Ovary (tissue), 9 donors: ENCODE measurements around the gene WDFY4. TPM values are rescaled to one million over a fixed set of nuclear protein-coding genes. Genes with fewer than 3 reads are reported as not detected.

ENCODE experiments used
- DNase-seq, 5 donors: peaks; one replicate each; pipeline ENCODE4 v3.0.0-alpha.2; 2019 to 2020
- H3K27ac ChIP-seq, 2 donors: fragments of 200-600 bp; one replicate each; pipeline versions ENCODE4 v1.5.1 to v1.8.0; 2019 to 2022
- H3K27me3 ChIP-seq: fragments of 200-600 bp; one replicate; pipeline ENCODE4 v1.8.0; 2022
- H3K36me3 ChIP-seq: fragments of 200-600 bp; sonication (generic); one replicate; pipeline ENCODE4 v1.5.1; 2019
- H3K4me1 ChIP-seq: one replicate; pipeline ENCODE4 v1.8.1; 2013; ENCODE audit warnings: mild to moderate bottlenecking, moderate library complexity; ENCODE audit not compliant: insufficient read depth
- H3K4me3 ChIP-seq: fragments of 200-600 bp; sonication (generic); one replicate; pipeline ENCODE4 v1.5.1; 2017
- H3K9me3 ChIP-seq, 2 donors: fragments of 200-600 bp in 1 of 2; sonication (generic) in 1 of 2; one replicate each; pipeline versions ENCODE4 v1.5.1 to v1.8.1; 2013 to 2019; ENCODE audit warnings: mild to moderate bottlenecking in 1 of 2, moderate library complexity in 1 of 2
- EP300 ChIP-seq: sonication (generic); formaldehyde crosslinking; IDR thresholded peaks from one replicate; pipeline ENCODE4 v1.6.1; 2017; ENCODE audit warnings: antibody characterized with exemption
- POLR2A ChIP-seq: fragments of 450-650 bp; IDR thresholded peaks from one replicate; pipeline ENCODE4 v1.6.1; 2017; ENCODE audit warnings: antibody characterized with exemption, mild to moderate bottlenecking, moderate library complexity
- WGBS, 3 donors: extraction: QIAGEN DNeasy Blood & Tissue Kit in 1 of 3; methylation state at CpG; one replicate each; pipeline versions ENCODE4 v1.1.5 to v1.1.7; 2013 to 2017; 5-methylcytosine and 5-hydroxymethylcytosine counted together
- intact Hi-C, 4 donors: fragments of 100-400 bp; cut with DNase I; formaldehyde crosslinking; loops; one replicate each; pipeline versions ENCODE4 v1.11.0 to v1.15.1; 2022 to 2023
- polyA plus RNA-seq, 2 donors: library from polyadenylated mRNA; stranded (reverse); fragments of 200-250 nt in 1 of 2; fragments of 350-450 nt in 1 of 2; fragmentation: Illumina TruSeq in 1 of 2; extraction: RNeasy Lipid Tissue Mini Kit (QIAGEN cat#74804) in 1 of 2; gene quantifications; one replicate each; pipeline ENCODE4 v1.2.3, GENCODE V29; 2013 to 2014
- total RNA-seq, 7 donors: library from RNA; depleted of rRNA in 2 of 7; stranded (reverse); fragments of >200 nt in 2 of 7; fragmentation: NEBNext Ultra II Directional in 3 of 7; extraction: Animal tissue kit (Norgen Biotek cat#: 25700) in 3 of 7; gene quantifications; one replicate each; pipeline versions ENCODE4 v1.1.0 to v1.2.4, GENCODE V29; 2016 to 2023
- TF ChIP-seq, protein P1 (sequence below), 3 donors: fragments of 450-650 bp in 2 of 3; fragments of 200-600 bp in 1 of 3; IDR thresholded peaks; one replicate each; pipeline versions ENCODE4 v1.5.1 to v1.8.0; 2016 to 2022; ENCODE audit warnings: antibody characterized with exemption in 3 of 3, mild to moderate bottlenecking in 1 of 3
- donor health status: DM: no; HTN: no; CAD: no; lungs with moderate emphysema.
- donor health status: DM: no; HTN: no; CAD: no.
- donor health status: Bipolar disorder and iron deficiency.
- donor health status: DM: yes; HTN: yes; CAD: no.
- donor health status: DM: no; HTN: no; CAD: no.
- donor health status: DM: yes; HTN: yes; CAD: no.

WDFY4 gene
- total and polyA plus RNA-seq, 9 donors = 0.54 to 4.2 (median 1.7) TPM

GRCh38 chr10:48926255-48926654, 241.6 kb downstream of the WDFY4 start:
- TF ChIP-seq EP300 (no peak), POLR2A (no peak)
- TF ChIP-seq, protein P1, sequence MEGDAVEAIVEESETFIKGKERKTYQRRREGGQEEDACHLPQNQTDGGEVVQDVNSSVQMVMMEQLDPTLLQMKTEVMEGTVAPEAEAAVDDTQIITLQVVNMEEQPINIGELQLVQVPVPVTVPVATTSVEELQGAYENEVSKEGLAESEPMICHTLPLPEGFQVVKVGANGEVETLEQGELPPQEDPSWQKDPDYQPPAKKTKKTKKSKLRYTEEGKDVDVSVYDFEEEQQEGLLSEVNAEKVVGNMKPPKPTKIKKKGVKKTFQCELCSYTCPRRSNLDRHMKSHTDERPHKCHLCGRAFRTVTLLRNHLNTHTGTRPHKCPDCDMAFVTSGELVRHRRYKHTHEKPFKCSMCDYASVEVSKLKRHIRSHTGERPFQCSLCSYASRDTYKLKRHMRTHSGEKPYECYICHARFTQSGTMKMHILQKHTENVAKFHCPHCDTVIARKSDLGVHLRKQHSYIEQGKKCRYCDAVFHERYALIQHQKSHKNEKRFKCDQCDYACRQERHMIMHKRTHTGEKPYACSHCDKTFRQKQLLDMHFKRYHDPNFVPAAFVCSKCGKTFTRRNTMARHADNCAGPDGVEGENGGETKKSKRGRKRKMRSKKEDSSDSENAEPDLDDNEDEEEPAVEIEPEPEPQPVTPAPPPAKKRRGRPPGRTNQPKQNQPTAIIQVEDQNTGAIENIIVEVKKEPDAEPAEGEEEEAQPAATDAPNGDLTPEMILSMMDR (IDR thresholded peaks at IDR 0.05) = no peak
- no peaks in the 10 kb centered on the region for H3K9me3 ChIP-seq
- intact Hi-C loops = no loop called here
- DNase-seq = no peak
- H3K4me3 ChIP-seq = no peak overlapping the region
- no peak overlapping the region for H3K27ac ChIP-seq
- WGBS, 3 donors = 63 to 88% (median 85%) methylated on average over 1 of the region's 1 CpG
- H3K27me3 ChIP-seq = no peaks in the 10 kb centered on the region
- no peaks in the 10 kb centered on the region for H3K4me1 ChIP-seq
- no peaks in the 10 kb centered on the region for H3K36me3 ChIP-seq

- whole genome bisulfite sequencing, 3 donors = 40 to 49% (median 46%) methylated on average over 13 of the region's 13 CpGs
- Histone ChIP-seq H3K27me3 (no peaks in the 10 kb centered on the region), H3K9me3 (no peaks in the 10 kb centered on the region), H3K4me3 (no peak overlapping the region), H3K4me1 (no peaks in the 10 kb centered on the region), H3K27ac (no peak overlapping the region), H3K36me3 (no peaks in the 10 kb centered on the region)
- no peak for TF ChIP-seq POLR2A
- TF ChIP-seq EP300 = no peak
- TF ChIP-seq, protein P1 (IDR thresholded peaks at IDR 0.05) = no peak
- no peak for DNase-seq
- intact Hi-C loops = no loop called here
Measured at GRCh38 chr10:48926764-48927540, 242.3 kb downstream of the WDFY4 start.

- WGBS, 3 donors = 77 to 85% (median 77%) methylated on average over 5 of the region's 5 CpGs
- intact Hi-C loops = no loop called here
- Histone ChIP-seq H3K27me3 (no peaks in the 10 kb centered on the region), H3K9me3 (no peaks in the 10 kb centered on the region), H3K4me3 (no peak overlapping the region), H3K36me3 (no peaks in the 10 kb centered on the region), H3K4me1 (no peaks in the 10 kb centered on the region), H3K27ac (no peak overlapping the region)
- no peak for DNase-seq
- TF ChIP-seq, protein P1 (IDR thresholded peaks at IDR 0.05) = no peak
- no peak for TF ChIP-seq EP300
- no peak for TF ChIP-seq POLR2A
Measured at GRCh38 chr10:48929413-48929990, 244.8 kb downstream of the WDFY4 start.

GRCh38 chr10:48931188-48931587, 246.5 kb downstream of the WDFY4 start:
- intact Hi-C loops = no loop called here
- WGBS, 3 donors = 50 to 73% (median 65%) methylated on average over 4 of the region's 4 CpGs

More at GRCh38 chr10:48931188-48931587, 246.5 kb downstream of the WDFY4 start:
- H3K9me3 ChIP-seq = no peaks in the 10 kb centered on the region
- no peaks in the 10 kb centered on the region for H3K36me3 ChIP-seq
- no peak overlapping the region for H3K4me3 ChIP-seq
- H3K27me3 ChIP-seq = no peaks in the 10 kb centered on the region
- H3K27ac ChIP-seq = no peak overlapping the region
- TF ChIP-seq, protein P1 (IDR thresholded peaks at IDR 0.05) = no peak
- TF ChIP-seq EP300 (no peak), POLR2A (no peak)
- DNase-seq = no peak
- no peaks in the 10 kb centered on the region for H3K4me1 ChIP-seq
